ENCODE results near the gene VWA2.

- no peak for TF ChIP-seq EP300 (conservative IDR thresholded peaks at IDR 0.05; ENCODE audit: poor library complexity, severe bottlenecking)
- no peak for TF ChIP-seq CTCF (IDR thresholded peaks at IDR 0.05; ENCODE audit: poor library complexity, severe bottlenecking)
- TF ChIP-seq SMC3 (conservative IDR thresholded peaks at IDR 0.05; ENCODE audit: poor library complexity): no peak
- TF ChIP-seq RAD21 (conservative IDR thresholded peaks at IDR 0.05): no peak
- TF ChIP-seq POLR2AphosphoS5 (IDR thresholded peaks at IDR 0.05): no peak
- no peak for TF ChIP-seq REST (IDR thresholded peaks at IDR 0.05; ENCODE audit: borderline replicate concordance)
Measured at GRCh38 chr10:114250716-114251115, 11.7 kb downstream of the VWA2 start.

Measured in neural cell (in vitro differentiated cells).